Activated gamma-delta T cell (primary cell): Measurements from ENCODE around the gene PLIN5.

ENCODE experiments used
- DNase-seq: peaks from one replicate; lab custom pipeline; 2025; lab: John Stamatoyannopoulos, UW

Gene PLIN5

DNA sequence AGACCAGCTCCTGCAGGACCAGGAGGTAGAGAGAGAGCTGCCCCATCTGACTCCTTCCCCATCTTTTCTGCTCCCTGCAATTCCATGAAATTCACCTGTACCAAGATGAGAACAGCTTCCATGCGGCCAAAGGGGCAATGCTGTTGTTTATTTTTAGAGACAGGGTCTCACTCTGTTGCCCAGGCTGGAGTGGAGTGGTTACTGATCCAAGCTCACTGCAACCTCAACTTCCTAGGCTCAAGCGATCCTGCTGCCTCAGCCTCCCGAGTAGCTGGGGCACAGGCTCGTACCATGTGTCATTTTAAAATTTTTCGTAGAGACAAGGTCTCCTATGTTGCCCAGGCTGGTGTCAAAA lies 13.2 kb downstream of the PLIN5 start:
- DNase-seq: no peak

GRCh38 chr19:4521170-4521887 lies 13.7 kb downstream of the PLIN5 start:
- no peak for DNase-seq

DNA sequence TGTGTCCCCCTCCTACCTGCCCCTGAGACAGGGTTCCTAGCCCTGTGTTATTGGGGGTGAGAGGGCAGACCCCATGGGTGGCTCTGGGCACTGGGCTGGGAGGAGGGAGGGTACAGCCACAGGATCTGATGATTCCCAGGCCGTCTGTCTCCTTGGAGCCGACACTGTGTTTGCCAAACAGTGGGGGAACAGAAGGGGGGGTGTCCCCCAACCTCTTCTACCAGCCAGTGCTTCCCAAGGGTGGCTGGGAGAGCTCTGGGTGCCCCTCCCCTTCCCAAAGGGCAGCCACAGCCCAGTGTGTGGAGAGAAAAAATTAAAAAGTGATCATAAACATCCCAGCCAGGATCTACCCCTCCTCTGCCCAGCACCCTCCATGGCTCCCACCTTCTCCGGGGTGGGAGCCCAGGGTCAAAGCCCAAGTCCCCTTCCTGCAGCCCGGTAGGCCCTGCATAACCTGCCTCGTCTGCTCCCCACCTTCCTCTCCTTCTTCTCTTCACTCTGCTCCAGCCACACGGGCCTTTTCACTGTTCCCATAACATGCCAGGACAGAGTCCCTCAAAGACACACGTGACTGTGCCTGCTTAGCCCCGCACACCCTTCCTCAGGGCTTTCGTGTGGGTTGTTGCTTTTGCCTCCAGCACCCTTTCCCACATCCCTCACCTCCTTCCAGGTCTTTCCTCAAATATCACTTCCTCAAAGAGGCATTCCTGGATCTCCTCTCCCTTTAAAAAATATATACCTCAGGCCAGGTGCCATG lies 15.3 kb downstream of the PLIN5 start:
- DNase-seq: no peak

GRCh38 chr19:4519172-4519496 lies 15.9 kb downstream of the PLIN5 start:
- no peak for DNase-seq

DNA sequence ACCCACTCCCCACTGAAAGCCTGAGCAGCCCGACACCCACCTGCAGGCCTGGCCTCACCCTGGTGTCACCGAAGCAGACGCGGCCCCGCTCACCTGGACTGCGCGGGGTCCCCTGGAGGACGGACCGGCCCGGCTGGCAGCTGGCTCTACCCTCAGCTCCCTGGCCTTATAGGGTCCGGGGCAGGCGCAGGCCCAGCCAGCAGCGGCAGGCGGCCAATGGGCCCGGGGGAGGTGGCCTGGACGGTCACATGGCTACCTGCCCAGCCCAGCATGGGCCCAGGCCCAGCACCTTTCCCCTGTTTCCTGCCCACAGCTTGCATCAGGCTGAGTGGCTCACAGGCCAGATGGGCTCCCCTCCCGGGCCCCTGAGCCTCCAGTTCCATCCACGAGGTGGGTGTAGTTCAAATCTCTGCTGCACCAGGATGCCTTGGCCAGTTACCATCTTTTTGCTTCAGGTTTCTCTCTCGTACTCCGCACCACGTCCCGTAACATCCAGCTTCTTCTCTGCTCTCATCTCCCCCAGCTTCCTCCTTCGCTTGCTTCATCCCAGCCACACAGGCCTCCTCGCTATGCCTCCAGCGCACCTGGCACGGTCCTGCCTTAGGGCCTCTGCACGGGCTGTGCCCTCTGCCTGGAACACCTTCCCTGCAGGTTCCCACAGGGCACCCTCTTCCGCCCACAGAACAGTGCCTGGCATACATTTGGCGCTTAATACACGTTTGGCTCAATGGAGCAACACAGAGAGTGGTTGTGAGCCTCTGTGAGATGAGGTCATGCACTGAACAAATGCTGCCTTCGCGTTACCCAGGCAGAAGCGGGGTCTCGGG lies 16.5 kb downstream of the PLIN5 start, which contains the start of gene PLIN4:
Gene PLIN4 (minus strand): TSS at position 142 of the 827 bp plus-strand sequence. CDS start 214 bp downstream, outside the sequence.
- no peak for DNase-seq

GRCh38 chr19:4517451-4518057 lies 17.5 kb downstream of the PLIN5 start:
- no peak for DNase-seq

GRCh38 chr19:4516939-4517300 lies 18.1 kb downstream of the PLIN5 start:
- DNase-seq: no peak

DNA sequence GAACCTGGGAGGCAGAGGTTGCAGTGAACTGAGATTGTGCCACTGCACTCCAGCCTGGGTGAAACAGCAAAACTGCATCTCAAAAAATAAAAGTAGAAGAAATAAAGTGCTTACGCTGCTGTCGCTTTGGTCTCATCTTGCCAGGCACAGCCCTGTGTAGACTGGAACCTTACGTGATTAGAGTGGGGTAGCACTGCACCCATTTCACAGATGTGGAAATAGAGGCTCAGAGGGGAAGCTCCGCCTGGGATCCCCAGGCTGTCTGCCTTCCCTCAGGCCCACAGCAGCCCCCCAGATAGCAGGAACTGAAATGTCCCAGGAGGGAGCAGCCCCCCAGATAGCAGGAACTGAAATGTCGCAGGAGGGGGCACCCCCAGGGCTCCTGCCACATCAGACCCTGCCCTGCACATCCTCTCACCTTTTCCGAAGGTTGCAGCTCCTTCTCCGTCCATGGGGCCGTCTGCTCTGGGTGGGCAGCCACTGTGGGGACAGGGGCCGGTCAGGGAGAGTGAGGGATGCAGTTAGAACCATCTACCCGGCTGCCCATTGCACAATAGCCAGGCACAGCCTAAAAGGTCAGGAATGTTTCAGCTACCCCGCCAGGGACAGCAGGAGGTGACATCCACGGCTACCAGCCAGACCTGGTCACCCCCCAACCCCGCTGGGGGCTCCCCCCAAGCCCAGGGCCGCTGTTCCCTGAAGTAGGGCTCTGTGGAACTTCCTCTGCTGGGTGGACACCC lies 18.7 kb downstream of the PLIN5 start:
- no peak for DNase-seq

DNA sequence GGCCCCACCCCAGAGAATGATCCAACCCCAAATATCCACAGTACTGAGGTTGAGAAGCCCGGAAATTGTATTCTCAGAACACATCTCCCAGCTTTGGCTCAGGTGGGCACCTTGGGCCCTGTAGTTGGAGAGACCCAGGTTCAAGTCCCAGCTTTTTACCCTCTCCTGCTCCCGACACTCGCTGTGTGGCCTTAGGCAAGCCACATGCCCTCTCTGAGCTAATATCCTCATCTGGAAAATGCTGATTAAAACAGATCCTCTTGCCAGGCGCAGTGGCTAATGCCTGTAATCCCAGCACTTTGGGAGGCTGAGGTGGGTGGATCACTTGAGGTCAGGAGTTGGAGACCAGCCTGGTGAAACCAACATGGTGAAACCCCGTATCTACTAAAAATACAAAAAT lies 19.3 kb downstream of the PLIN5 start:
- no peak for DNase-seq

GRCh38 chr19:4513248-4513647 lies 21.8 kb downstream of the PLIN5 start:
- DNase-seq: no peak

DNA sequence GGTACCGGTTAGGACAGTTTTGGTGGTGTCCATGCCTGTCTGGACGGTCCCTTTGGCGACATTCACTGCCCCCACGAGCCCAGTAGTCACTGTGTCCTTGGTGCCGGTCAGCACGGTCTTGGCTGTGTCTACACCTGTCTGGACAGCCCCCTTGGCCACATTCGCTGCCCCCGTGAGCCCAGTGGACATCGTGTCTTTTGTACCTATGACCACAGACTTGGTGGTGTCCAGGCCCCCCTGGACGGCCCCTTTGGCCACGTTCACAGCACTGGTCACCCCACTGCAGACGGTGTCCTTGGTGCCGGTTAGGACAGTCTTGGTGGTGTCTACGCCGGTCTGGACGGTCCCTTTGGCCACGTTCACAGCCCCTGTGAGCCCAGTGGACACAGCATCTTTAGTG lies 23.0 kb downstream of the PLIN5 start:
- DNase-seq: no peak

- DNase-seq: no peak
Observed at GRCh38 chr19:4511300-4512054, 23.5 kb downstream of the PLIN5 start.

GRCh38 chr19:4510435-4511255 lies 24.4 kb downstream of the PLIN5 start:
- DNase-seq: no peak

DNA sequence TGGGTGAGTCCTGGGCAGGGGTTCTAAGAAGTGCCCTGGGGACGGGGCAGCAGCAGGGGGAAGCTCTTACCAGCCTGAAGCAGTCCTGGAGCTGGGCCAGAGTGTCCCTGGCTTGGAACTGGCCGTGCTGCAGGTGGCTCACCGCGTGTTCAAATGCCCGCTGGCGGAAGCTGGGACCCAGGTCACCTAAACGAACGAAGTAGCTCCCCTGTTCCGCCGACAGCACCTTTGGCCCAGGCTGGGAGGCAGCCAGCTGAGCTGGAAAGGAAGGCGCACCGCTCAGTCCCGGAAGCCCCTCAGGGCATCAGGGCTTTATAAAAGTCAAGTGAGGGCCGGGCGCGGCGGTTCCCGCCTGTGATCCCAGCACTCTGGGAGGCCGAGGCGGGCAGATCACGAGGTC lies 26.3 kb downstream of the PLIN5 start:
- DNase-seq: no peak

DNA sequence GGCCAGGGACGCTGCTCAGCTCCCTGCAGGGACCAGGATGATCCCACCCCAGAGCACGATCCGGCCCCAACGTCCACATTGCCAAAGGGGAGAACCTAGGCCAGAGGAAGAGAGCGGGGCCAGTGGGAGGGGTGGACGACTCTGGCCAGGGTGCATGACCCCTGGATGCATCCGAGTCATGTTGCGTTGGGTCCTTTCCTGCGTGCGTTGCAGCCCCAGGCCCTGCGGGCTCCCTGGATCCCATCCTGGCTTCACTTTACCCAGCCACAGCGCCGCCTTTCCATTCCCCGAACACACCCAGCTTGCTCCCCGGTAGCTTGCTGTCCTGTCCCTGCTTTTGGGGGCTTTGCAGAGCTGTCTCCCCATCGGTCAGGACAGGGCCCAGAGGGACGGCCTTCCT lies 27.2 kb downstream of the PLIN5 start:
- DNase-seq: no peak

DNA sequence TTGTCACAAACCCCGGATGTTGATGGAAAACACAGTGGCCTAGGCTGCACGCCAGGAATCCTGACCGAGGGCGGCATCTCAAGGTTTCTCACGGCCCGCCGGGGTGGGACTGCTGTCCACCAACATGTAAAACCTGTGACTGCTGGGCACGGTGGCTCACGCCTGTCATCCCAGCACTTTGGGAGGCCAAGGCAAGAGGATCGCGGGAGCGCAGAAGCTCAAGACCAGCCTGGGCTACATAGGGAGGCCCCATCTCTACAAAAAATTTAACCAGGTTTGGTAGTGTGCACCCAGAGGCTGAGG lies 27.9 kb downstream of the PLIN5 start:
- DNase-seq: no peak

DNA sequence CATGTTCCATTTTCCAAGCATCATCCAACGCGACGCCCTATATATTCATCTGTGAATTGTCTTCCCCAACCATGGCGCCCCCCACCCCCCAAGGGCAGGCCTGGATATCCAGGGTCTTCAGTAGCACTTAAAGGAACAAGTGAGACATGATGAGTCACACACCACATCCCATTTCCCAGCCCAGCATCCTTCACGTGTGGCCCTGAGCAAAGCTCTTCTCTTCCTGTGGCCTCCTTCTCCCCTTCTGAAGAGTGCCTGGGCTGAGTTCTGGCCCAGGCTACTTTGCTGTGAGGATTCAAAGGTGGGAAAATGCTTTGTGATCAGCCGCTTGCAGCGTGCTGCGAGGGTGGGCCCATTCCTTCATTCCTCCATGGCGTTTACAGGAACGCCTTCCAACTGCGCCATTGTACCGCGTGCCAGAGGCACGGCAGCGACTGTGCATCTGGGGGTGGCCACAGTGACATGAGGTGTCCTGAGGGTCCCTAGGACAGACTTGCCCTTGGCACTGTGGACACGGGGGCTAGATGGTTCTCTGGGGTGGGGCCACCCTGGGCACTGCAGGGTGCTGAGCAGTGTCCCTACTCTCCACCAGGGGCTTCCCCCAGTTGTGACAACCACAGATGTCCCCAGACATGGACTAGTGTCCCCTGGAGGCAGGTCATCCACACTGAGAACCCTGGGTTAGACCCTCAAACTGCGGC lies 28.4 kb downstream of the PLIN5 start:
- no peak for DNase-seq

DNA sequence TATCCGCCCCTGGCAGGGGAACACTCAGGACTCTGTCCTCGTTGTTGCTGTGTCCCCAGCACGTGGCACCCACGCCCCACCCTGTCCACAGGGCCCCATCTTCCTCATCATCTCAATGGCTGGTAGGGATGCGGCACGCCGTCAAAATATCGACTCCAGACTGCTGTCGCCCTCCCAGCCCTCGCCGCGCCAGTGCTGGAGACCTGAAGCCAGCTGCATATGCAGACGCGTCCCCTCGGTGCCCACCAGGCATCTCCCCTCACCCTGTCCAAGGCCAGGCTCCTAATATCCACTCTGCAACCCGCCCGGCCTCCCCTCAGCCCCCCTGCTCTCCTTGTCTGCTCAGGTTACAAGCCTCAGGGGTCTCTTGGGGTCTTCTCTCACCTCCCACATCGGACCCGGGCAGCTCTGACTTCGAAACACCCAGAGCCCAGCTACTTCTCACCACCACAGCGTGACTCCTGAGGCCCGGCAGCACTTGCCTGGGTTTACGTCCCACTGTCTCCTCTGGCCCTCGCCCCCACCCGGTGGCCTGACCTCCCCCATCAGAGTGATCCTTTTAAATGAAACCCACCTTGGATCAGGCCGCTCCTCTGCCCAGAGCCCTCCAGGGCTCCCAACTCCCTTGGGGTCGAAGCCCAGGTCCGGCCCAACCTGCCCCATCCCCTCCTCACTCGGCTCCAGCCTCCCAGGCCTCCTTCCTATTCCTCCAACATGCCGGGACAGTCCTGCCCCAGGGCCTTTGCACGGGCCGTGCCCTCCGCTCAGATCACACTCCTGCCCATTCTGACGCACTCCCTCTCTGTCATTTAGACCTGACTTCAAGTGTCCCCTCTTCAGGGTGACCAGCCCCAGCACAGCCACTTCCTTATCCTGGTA lies 29.2 kb downstream of the PLIN5 start:
- no peak for DNase-seq
